GM23338 (cell line): ENCODE measurements around the gene PRKAR1A. TPM values are rescaled to one million over a fixed set of nuclear protein-coding genes. Genes with fewer than 3 reads are reported as not detected.

Experiments
- ATAC-seq: fragments of 200-7000 bp; cut with Tn5 transposase; 3 replicates; pipeline ENCODE4 v1.9.1; 2020
- DNase-seq: peaks from one replicate; pipeline ENCODE4 v3.0.0-alpha.2; 2015; ENCODE audit warnings: low spot score
- H2AFZ ChIP-seq: fragments of 200-600 bp; sonication (generic); 2 replicates; pipeline ENCODE4 v1.8.0; 2016; ENCODE audit warnings: antibody characterized with exemption, mild to moderate bottlenecking, moderate library complexity
- H3F3A ChIP-seq: fragments of 200-600 bp; sonication (generic); replicated peaks from 2 replicates; pipeline ENCODE4 v1.8.0; 2017; ENCODE audit warnings: antibody characterized with exemption, mixed run types, low read depth
- H3K27ac ChIP-seq: fragments of 200-600 bp; sonication (generic); 2 replicates; pipeline ENCODE4 v1.6.1; 2016; ENCODE audit warnings: low read depth
- H3K27me3 ChIP-seq: fragments of 200-600 bp; sonication (generic); 2 replicates; pipeline ENCODE4 v1.8.0; 2016; ENCODE audit warnings: mild to moderate bottlenecking, mixed run types, moderate library complexity; ENCODE audit not compliant: insufficient read depth
- H3K36me3 ChIP-seq: fragments of 200-600 bp; sonication (generic); 2 replicates; pipeline ENCODE4 v1.8.0; 2016; ENCODE audit warnings: mild to moderate bottlenecking; ENCODE audit not compliant: insufficient read depth
- H3K4me1 ChIP-seq: fragments of 200-600 bp; sonication (generic); 2 replicates; pipeline ENCODE4 v1.8.0; 2016; ENCODE audit warnings: mild to moderate bottlenecking, moderate library complexity; ENCODE audit not compliant: insufficient read depth
- H3K4me2 ChIP-seq: fragments of 200-600 bp; sonication (generic); 2 replicates; pipeline ENCODE4 v1.7.1; 2017; ENCODE audit warnings: mixed run types
- H3K4me3 ChIP-seq: fragments of 200-600 bp; sonication (generic); 2 replicates; pipeline ENCODE4 v1.6.1; 2016; ENCODE audit warnings: mixed run types
- H3K79me2 ChIP-seq: fragments of 200-600 bp; sonication (generic); replicated peaks from 2 replicates; pipeline ENCODE4 v1.8.0; 2017; ENCODE audit warnings: mild to moderate bottlenecking; ENCODE audit not compliant: insufficient read depth
- H3K9me2 ChIP-seq: fragments of 200-600 bp; sonication (generic); 2 replicates; pipeline ENCODE4 v1.8.0; 2017; ENCODE audit not compliant: insufficient read depth
- H4K20me1 ChIP-seq: fragments of 200-600 bp; sonication (generic); replicated peaks from 2 replicates; pipeline ENCODE4 v1.8.0; 2017; ENCODE audit warnings: mild to moderate bottlenecking; ENCODE audit not compliant: insufficient read depth
- H3K27ac Mint-ChIP-seq: 2 replicates; pipeline ENCODE4 v1.8.0; 2020; ENCODE audit warnings: inconsistent platforms, mild to moderate bottlenecking, moderate library complexity, mixed read lengths
- H3K27me3 Mint-ChIP-seq: 3 replicates; pipeline ENCODE4 v1.8.0; 2022; ENCODE audit warnings: low read depth, mild to moderate bottlenecking, moderate library complexity, mixed read lengths, inconsistent platforms; ENCODE audit not compliant: insufficient read depth, poor library complexity
- H3K36me3 Mint-ChIP-seq: 3 replicates; pipeline ENCODE4 v1.8.0; 2021; ENCODE audit warnings: low read depth, mild to moderate bottlenecking, inconsistent platforms, moderate library complexity, mixed read lengths
- H3K4me1 Mint-ChIP-seq: 3 replicates; pipeline ENCODE4 v1.8.0; 2020; ENCODE audit warnings: mild to moderate bottlenecking, inconsistent platforms, mixed read lengths
- H3K4me3 Mint-ChIP-seq: 3 replicates; pipeline ENCODE4 v1.8.0; 2021; ENCODE audit warnings: moderate library complexity, mild to moderate bottlenecking, inconsistent platforms, mixed read lengths
- H3K9me3 Mint-ChIP-seq: 3 replicates; pipeline ENCODE4 v1.8.0; 2020; ENCODE audit warnings: moderate library complexity, mild to moderate bottlenecking, inconsistent platforms, mixed read lengths
- CREB1 ChIP-seq: fragments of 250-450 bp; sonication (Bioruptor Pico); IDR thresholded peaks from 2 replicates; pipeline ENCODE4 v1.5.0; 2020; ENCODE audit warnings: low read depth, mild to moderate bottlenecking, moderate library complexity
- CTCF ChIP-seq, 2 experiments: fragments of 200-600 bp in 1 of 2; sonication (generic) in 1 of 2; conservative IDR thresholded peaks; 2 replicates each; pipeline versions ENCODE4 v1.5.1 to v1.6.1; 2016 to 2017; ENCODE audit warnings: antibody characterized with exemption in 2 of 2, low read depth in 2 of 2, mild to moderate bottlenecking in 2 of 2, moderate library complexity in 1 of 2
- ETS1 ChIP-seq: IDR thresholded peaks from 2 replicates; pipeline ENCODE4 v1.6.1; 2016; ENCODE audit warnings: antibody characterized with exemption
- EZH2 ChIP-seq: fragments of 200-600 bp; sonication (generic); IDR thresholded peaks from one replicate; pipeline ENCODE4 v1.8.0; 2017; ENCODE audit warnings: antibody characterized with exemption, mild to moderate bottlenecking, low read depth; ENCODE audit not compliant: unreplicated experiment
- EZH2phosphoT487 ChIP-seq: fragments of 200-600 bp; sonication (generic); IDR thresholded peaks from one replicate; pipeline ENCODE4 v1.8.1; 2018; ENCODE audit warnings: antibody characterized with exemption; ENCODE audit not compliant: unreplicated experiment
- JUNB ChIP-seq: IDR thresholded peaks from one replicate; pipeline ENCODE4 v1.6.1; 2016; ENCODE audit warnings: antibody characterized with exemption; ENCODE audit not compliant: unreplicated experiment
- NANOG ChIP-seq: IDR thresholded peaks from 2 replicates; pipeline ENCODE4 v1.6.1; 2016; ENCODE audit warnings: antibody characterized with exemption, borderline replicate concordance
- POLR2AphosphoS5 ChIP-seq: IDR thresholded peaks from 2 replicates; pipeline ENCODE4 v1.6.1; 2016; ENCODE audit warnings: antibody characterized with exemption, low read depth
- REST ChIP-seq: IDR thresholded peaks from one replicate; pipeline ENCODE4 v1.6.1; 2018; ENCODE audit warnings: antibody characterized with exemption; ENCODE audit not compliant: unreplicated experiment
- STAT1 ChIP-seq: IDR thresholded peaks from one replicate; pipeline ENCODE4 v1.6.1; 2016; ENCODE audit warnings: antibody characterized with exemption; ENCODE audit not compliant: unreplicated experiment
- ZNF114 ChIP-seq: fragments of 250-450 bp; sonication (Bioruptor Pico); IDR thresholded peaks from 2 replicates; pipeline ENCODE4 v1.5.0; 2020; ENCODE audit warnings: mild to moderate bottlenecking, moderate library complexity
- polyA plus RNA-seq: library from polyadenylated mRNA; unstranded; fragments of >200 nt; fragmentation: Nextera tagmentation; extraction: Ambion mirVana; gene quantifications from 2 replicates; pipeline ENCODE4 v1.2.1, GENCODE V29; 2016
- total RNA-seq: library from RNA; depleted of rRNA; stranded (reverse); fragments of >200 nt; shearing (Covaris generic); gene quantifications from 2 replicates; pipeline ENCODE4 v1.2.3, GENCODE V29; 2014

PRKAR1A gene
- total and polyA plus RNA-seq, 2 experiments from 2014 or later = 90.1 to 100 TPM

GRCh38 chr17:68511671-68512246, 471 bp upstream of the PRKAR1A start (continued):
- 0 out of 2 replicates have a peak, but pooled peaks have one; percentile 16 for TF ChIP-seq ETS1

- Histone ChIP-seq H3K27ac (peak overlapping the region; percentile 97), H3K4me3 (peak overlapping the region; percentile 91), H4K20me1 (peaks cover 18% of the 10 kb centered on the region), H2AFZ (no peak overlapping the region), H3K4me1 (peaks cover 21% of the 10 kb centered on the region), H3K79me2 (peaks cover 54% of the 10 kb centered on the region), H3K4me2 (peak overlapping the region; percentile 93), H3K27me3 (no peaks in the 10 kb centered on the region), H3K36me3 (peaks cover 29% of the 10 kb centered on the region; the same call in 1 of the 2 replicates), H3F3A (0 out of 2 replicates have a peak, but pooled peaks cover 3% of the 10 kb centered on the region), H3K9me2 (no peaks in the 10 kb centered on the region)
- H3K9me3 Mint-ChIP-seq = peaks cover 15% of the 10 kb centered on the region
- peak; percentile 65 for DNase-seq
- peak overlapping the region; percentile 97 for H3K4me3 Mint-ChIP-seq
- H3K27me3 Mint-ChIP-seq = peaks cover 8% of the 10 kb centered on the region
- peak overlapping the region; percentile 97 for H3K27ac Mint-ChIP-seq
- H3K36me3 Mint-ChIP-seq = peaks cover 32% of the 10 kb centered on the region
- peaks cover 27% of the 10 kb centered on the region for H3K4me1 Mint-ChIP-seq
- peak; percentile 22 for ATAC-seq
- TF ChIP-seq CREB1 (no peak), EZH2 (no peak), JUNB (no peak), ETS1 (no peak), POLR2AphosphoS5 (no peak), REST (no peak), ZNF114 (CRISPR knock-in tag) (no peak), CTCF (conservative IDR thresholded peaks at IDR 0.05; ENCODE audit: low read depth in 2 of 2) (no peak), NANOG (no peak), STAT1 (no peak), EZH2phosphoT487 (no peak)
Observed at GRCh38 chr17:68512960-68513474, 787 bp downstream of the PRKAR1A start.
